HepG2 (cell line): ENCODE results near the gene POLR3GL. TPM values are rescaled to one million over a fixed set of nuclear protein-coding genes. Genes with fewer than 3 reads are reported as not detected.

Experiments used
- ARNT2 ChIP-seq: sonication (generic); formaldehyde crosslinking; IDR thresholded peaks from 2 replicates; pipeline ENCODE4 v1.8.0; 2022; ENCODE audit warnings: mild to moderate bottlenecking, low read depth, missing genetic modification reagents, moderate library complexity
- CCAR2 ChIP-seq: fragments of 200-400 bp; formaldehyde crosslinking; optimal IDR thresholded peaks from 2 replicates; pipeline ENCODE3; 2018; ENCODE audit warnings: low read depth, mild to moderate bottlenecking, low read length, moderate library complexity
- EZH2 ChIP-seq: conservative IDR thresholded peaks from 2 replicates; pipeline ENCODE4 v1.6.1; 2012; ENCODE audit warnings: mild to moderate bottlenecking, low read depth, low read length, moderate library complexity
- HES4 ChIP-seq: sonication (generic); formaldehyde crosslinking; IDR thresholded peaks from 2 replicates; pipeline ENCODE4 v1.9.0; 2021; ENCODE audit warnings: mild to moderate bottlenecking, missing genetic modification reagents, borderline replicate concordance
- MBD4 ChIP-seq: IDR thresholded peaks from 2 replicates; pipeline ENCODE4 v1.6.1; 2012; ENCODE audit warnings: low read length, inconsistent platforms, borderline replicate concordance
- PITX1 ChIP-seq: sonication (generic); formaldehyde crosslinking; IDR thresholded peaks from 2 replicates; pipeline ENCODE4 v1.5.1; 2020; ENCODE audit warnings: mild to moderate bottlenecking, missing genetic modification reagents
- RCOR2 ChIP-seq: IDR thresholded peaks from 2 replicates; pipeline ENCODE4 v1.6.1; 2016; ENCODE audit warnings: missing biosample characterization, missing genetic modification reagents
- RORA ChIP-seq: sonication (generic); formaldehyde crosslinking; IDR thresholded peaks from 2 replicates; pipeline ENCODE4 v1.5.0; 2020; ENCODE audit warnings: mild to moderate bottlenecking, missing genetic modification reagents, moderate library complexity
- SMC3 ChIP-seq: IDR thresholded peaks from 2 replicates; pipeline ENCODE4 v1.6.1; 2011; ENCODE audit warnings: low read length, improper control_type of control experiment
- SMYD3 ChIP-seq: sonication (generic); formaldehyde crosslinking; IDR thresholded peaks from 2 replicates; pipeline ENCODE4 v1.8.1; 2023; ENCODE audit warnings: mild to moderate bottlenecking, missing genetic modification reagents
- ZKSCAN1 ChIP-seq: fragments of 150-350 bp; IDR thresholded peaks from 2 replicates; pipeline ENCODE4 v1.6.1; 2014; ENCODE audit warnings: low read length
- ZNF24 ChIP-seq: fragments of 450-650 bp; IDR thresholded peaks from 2 replicates; pipeline ENCODE4 v1.6.1; 2017; ENCODE audit warnings: antibody characterized with exemption, mild to moderate bottlenecking
- ZNF761 ChIP-seq: sonication (generic); formaldehyde crosslinking; conservative IDR thresholded peaks from 2 replicates; pipeline ENCODE4 v1.4.0; 2020; ENCODE audit warnings: mild to moderate bottlenecking, missing genetic modification reagents
- ZNF841 ChIP-seq: sonication (generic); formaldehyde crosslinking; IDR thresholded peaks from 2 replicates; pipeline ENCODE4 v1.8.1; 2023; ENCODE audit warnings: missing genetic modification reagents, borderline replicate concordance
- polyA plus RNA-seq, 8 experiments: library from polyadenylated mRNA; depleted of rRNA in 3 of 8; stranded (reverse) in 7 of 8; unstranded in 1 of 8; fragments of >200 nt; fragmentation: Illumina TruSeq in 4 of 8; extraction: Trizol in 4 of 8; gene quantifications; 2 replicates each; pipeline versions ENCODE4 v1.2.1 to v1.2.3, GENCODE V29; 2011 to 2016; ENCODE audit warnings: low read depth in 4 of 8, missing spikeins in 1 of 8, mixed read lengths in 1 of 8; ENCODE audit not compliant: insufficient read depth in 1 of 8
- total RNA-seq, 5 experiments: library from RNA; depleted of rRNA; stranded (reverse); fragments of >200 nt; fragmentation: Illumina TruSeq; extraction: Trizol; gene quantifications; 2 replicates each; pipeline ENCODE4 v1.2.3, GENCODE V29; 2016; ENCODE audit warnings: low read depth in 1 of 5
- TF ChIP-seq, protein P1 (sequence below): IDR thresholded peaks from 2 replicates; pipeline ENCODE4 v1.6.1; 2012; ENCODE audit warnings: low read depth, low read length, improper control_type of control experiment
- TF ChIP-seq, protein P2 (sequence below): sonication (generic); formaldehyde crosslinking; IDR thresholded peaks from 2 replicates; pipeline ENCODE4 v1.5.0; 2020; ENCODE audit warnings: missing genetic modification reagents
- TF ChIP-seq, protein P3 (sequence below): sonication (generic); formaldehyde crosslinking; IDR thresholded peaks from 2 replicates; pipeline ENCODE4 v1.4.0; 2020; ENCODE audit warnings: missing genetic modification reagents
- TF ChIP-seq, protein P4 (sequence below): sonication (generic); formaldehyde crosslinking; IDR thresholded peaks from 2 replicates; pipeline ENCODE4 v1.4.0; 2020; ENCODE audit warnings: mild to moderate bottlenecking, low read depth, missing genetic modification reagents
- TF ChIP-seq, protein P5 (sequence below): sonication (generic); formaldehyde crosslinking; conservative IDR thresholded peaks from 2 replicates; pipeline ENCODE4 v1.4.0; 2020; ENCODE audit warnings: mild to moderate bottlenecking, missing genetic modification reagents, moderate library complexity

POLR3GL gene
- total and polyA plus RNA-seq, 2 of the 13 experiments (the other 11 are each of a cell fraction or from before 2014, with no cell fraction given) = 11.5 to 12.4 TPM

DNA sequence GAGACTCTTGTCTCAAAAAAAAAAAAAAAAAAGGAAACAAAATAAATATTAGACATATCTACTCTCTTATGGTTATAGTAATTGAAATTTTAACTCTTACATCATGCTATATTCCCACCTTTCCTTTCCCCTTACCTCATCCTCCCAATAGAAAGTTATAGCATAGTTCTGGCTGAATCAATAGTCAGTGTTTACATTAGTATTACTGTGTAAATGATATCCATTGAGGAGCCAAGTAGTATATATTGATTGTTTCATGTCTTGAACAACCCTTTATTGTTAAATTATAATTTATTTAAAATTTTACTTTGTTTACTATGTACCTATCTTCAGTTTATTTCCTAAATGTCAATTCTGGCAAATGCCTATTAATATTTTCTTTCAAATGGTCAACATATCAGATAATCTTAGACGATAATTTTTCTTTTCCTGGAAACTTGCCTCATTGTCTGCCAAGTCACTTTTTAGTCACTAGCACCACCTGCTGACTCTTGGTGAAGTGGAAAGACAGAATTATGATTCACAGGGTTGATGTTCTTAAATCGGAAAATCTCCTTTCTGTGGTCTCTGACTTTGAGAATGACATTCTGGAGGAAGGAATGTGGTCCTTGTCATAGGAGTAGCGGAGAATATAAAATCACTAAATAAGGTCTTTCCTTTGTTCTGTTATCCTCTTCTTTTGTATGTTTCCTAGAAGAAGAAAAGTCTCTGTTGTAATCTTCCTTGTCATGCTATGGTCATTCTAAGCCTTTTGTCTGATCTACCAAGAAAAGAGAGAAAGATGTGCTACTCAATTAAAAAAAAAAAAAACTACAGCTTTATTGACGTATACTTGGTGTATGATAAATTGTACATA, 48.4 kb downstream of the POLR3GL start (continued):
- TF ChIP-seq RCOR2 (no peak), MBD4 (no peak), CCAR2 (no peak), ZNF761 (CRISPR knock-in tag) (no peak), HES4 (CRISPR knock-in tag) (no peak), ARNT2 (CRISPR knock-in tag) (no peak), ZKSCAN1 (no peak), ZNF841 (CRISPR knock-in tag) (no peak), EZH2 (no peak), RORA (CRISPR knock-in tag) (no peak), PITX1 (CRISPR knock-in tag) (no peak), ZNF24 (no peak), SMC3 (peak; percentile 78), SMYD3 (CRISPR knock-in tag) (no peak)
- TF ChIP-seq, protein P1, sequence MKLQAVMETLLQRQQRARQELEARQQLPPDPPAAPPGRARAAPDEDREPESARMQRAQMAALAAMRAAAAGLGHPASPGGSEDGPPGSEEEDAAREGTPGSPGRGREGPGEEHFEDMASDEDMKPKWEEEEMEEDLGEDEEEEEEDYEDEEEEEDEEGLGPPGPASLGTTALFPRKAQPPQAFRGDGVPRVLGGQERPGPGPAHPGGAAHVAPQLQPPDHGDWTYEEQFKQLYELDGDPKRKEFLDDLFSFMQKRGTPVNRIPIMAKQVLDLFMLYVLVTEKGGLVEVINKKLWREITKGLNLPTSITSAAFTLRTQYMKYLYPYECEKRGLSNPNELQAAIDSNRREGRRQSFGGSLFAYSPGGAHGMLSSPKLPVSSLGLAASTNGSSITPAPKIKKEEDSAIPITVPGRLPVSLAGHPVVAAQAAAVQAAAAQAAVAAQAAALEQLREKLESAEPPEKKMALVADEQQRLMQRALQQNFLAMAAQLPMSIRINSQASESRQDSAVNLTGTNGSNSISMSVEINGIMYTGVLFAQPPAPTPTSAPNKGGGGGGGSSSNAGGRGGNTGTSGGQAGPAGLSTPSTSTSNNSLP = peak; percentile 46
- TF ChIP-seq, protein P2, sequence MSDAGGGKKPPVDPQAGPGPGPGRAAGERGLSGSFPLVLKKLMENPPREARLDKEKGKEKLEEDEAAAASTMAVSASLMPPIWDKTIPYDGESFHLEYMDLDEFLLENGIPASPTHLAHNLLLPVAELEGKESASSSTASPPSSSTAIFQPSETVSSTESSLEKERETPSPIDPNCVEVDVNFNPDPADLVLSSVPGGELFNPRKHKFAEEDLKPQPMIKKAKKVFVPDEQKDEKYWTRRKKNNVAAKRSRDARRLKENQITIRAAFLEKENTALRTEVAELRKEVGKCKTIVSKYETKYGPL (CRISPR knock-in tag) = no peak
- TF ChIP-seq, protein P3, sequence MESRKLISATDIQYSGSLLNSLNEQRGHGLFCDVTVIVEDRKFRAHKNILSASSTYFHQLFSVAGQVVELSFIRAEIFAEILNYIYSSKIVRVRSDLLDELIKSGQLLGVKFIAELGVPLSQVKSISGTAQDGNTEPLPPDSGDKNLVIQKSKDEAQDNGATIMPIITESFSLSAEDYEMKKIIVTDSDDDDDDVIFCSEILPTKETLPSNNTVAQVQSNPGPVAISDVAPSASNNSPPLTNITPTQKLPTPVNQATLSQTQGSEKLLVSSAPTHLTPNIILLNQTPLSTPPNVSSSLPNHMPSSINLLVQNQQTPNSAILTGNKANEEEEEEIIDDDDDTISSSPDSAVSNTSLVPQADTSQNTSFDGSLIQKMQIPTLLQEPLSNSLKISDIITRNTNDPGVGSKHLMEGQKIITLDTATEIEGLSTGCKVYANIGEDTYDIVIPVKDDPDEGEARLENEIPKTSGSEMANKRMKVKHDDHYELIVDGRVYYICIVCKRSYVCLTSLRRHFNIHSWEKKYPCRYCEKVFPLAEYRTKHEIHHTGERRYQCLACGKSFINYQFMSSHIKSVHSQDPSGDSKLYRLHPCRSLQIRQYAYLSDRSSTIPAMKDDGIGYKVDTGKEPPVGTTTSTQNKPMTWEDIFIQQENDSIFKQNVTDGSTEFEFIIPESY (CRISPR knock-in tag) = no peak
- TF ChIP-seq, protein P4, sequence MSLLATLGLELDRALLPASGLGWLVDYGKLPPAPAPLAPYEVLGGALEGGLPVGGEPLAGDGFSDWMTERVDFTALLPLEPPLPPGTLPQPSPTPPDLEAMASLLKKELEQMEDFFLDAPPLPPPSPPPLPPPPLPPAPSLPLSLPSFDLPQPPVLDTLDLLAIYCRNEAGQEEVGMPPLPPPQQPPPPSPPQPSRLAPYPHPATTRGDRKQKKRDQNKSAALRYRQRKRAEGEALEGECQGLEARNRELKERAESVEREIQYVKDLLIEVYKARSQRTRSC = no peak
- TF ChIP-seq, protein P5, sequence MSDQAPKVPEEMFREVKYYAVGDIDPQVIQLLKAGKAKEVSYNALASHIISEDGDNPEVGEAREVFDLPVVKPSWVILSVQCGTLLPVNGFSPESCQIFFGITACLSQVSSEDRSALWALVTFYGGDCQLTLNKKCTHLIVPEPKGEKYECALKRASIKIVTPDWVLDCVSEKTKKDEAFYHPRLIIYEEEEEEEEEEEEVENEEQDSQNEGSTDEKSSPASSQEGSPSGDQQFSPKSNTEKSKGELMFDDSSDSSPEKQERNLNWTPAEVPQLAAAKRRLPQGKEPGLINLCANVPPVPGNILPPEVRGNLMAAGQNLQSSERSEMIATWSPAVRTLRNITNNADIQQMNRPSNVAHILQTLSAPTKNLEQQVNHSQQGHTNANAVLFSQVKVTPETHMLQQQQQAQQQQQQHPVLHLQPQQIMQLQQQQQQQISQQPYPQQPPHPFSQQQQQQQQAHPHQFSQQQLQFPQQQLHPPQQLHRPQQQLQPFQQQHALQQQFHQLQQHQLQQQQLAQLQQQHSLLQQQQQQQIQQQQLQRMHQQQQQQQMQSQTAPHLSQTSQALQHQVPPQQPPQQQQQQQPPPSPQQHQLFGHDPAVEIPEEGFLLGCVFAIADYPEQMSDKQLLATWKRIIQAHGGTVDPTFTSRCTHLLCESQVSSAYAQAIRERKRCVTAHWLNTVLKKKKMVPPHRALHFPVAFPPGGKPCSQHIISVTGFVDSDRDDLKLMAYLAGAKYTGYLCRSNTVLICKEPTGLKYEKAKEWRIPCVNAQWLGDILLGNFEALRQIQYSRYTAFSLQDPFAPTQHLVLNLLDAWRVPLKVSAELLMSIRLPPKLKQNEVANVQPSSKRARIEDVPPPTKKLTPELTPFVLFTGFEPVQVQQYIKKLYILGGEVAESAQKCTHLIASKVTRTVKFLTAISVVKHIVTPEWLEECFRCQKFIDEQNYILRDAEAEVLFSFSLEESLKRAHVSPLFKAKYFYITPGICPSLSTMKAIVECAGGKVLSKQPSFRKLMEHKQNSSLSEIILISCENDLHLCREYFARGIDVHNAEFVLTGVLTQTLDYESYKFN (CRISPR knock-in tag) = no peak
